ENCODE measurements around the gene SMPD3.
A peak's percentile ranks its signal among the peaks of the same experiment; 100 is the strongest.

Gene SMPD3

GRCh38 chr16:68379472-68380347 lies 68.6 kb downstream of the SMPD3 start:
- DNase-seq, result no peak

GRCh38 chr16:68378436-68379415 lies 69.6 kb downstream of the SMPD3 start:
- no peak for DNase-seq

DNA sequence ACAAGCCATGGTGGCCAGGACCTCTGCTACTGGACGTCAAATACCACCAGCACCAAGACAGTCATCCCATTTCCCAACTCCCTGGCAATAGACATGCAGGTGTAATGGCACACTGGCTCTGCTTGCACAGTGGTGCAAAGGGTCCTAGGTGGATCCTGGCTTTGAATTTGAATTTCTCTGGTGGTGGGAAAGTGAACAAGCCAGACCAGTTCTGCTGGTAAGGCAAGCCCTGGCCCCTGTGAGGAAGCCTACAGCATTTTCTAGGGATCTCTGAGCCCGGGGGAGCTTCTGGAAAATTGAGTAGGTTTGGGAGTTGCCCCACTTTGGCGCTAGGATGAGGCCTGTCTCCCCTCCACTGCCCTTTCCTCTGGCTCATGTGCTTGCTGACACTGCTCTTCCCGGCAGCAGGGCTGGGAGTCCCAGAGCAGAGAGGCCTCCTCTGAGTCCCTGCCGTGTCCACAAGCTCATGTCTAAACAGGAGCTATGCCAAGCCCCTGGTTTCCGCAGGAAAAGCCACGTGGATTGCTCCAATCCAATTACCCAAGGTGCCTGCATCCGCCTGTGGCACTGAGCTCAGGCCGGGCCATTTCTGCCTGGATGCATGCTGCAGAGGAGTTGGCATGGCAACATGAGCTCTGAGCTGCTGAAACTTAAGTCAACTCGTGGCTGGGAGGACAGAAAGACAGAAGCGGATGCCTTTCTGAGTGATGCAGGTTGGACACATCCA lies 70.5 kb downstream of the SMPD3 start:
- no peak for DNase-seq

- DNase-seq, result no peak
These were observed 71.1 kb downstream of the SMPD3 start for GRCh38 chr16:68377221-68377620.

DNA sequence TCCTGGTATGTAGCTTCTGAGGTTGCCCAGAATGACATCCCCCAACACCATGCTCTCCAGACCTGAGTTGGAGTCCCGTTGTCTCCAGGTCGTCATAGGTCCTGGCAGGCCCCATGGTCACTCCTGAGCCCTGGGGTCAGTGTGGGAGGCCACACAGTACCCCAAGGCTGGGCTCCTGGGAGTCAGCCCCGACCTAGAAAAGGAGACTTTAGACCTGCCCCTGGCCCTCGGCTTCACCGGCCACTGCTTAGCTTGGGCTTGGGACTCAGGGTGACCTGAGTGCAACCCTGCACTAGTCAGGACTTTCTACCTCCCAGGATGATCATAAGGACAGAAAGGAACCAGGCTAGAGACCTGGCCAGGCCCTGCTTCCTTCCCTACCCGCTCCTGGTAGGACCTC lies 71.7 kb downstream of the SMPD3 start:
- no peak for DNase-seq

- no peak for DNase-seq
These were observed 72.3 kb downstream of the SMPD3 start for GRCh38 chr16:68375801-68376536.

GRCh38 chr16:68374961-68375660 lies 73.2 kb downstream of the SMPD3 start:
- DNase-seq, result no peak

GRCh38 chr16:68374246-68374805 lies 74.0 kb downstream of the SMPD3 start:
- no peak for DNase-seq

DNA sequence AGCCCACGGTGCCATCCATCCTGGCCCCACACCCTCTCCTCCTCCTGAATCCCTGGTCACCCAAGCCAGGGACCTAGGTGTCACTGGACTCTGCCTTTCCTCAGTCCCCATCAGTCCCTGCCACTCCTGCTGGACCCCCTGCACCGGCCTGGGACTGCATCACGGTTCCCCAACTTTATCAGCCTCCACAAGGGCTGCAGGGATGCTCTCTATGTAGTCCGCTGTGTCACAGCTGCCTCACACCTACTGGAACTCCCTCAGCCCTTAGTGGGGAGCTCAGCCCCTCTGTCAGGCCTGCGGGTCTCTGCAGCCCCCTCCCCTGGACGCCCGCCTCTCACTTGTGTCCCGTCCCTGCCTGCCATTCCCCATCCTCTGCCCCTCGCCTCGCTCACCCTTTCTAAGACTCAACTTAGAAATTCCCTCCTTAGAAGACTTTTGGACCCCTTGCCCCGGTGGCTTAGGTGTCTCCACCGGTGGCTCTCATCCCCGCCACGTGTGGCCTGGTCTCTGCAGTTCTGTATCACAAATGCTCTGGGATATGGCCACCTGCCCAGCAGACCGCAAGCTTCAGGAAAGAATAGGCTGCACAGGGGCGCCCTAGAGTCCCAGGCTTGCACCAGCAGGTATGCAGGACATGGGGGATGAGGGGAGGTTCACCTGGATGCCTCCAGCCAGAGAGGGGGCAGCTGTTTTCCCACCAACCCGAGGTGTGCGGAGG lies 74.6 kb downstream of the SMPD3 start:
- no peak for DNase-seq

GRCh38 chr16:68372806-68373205 lies 75.5 kb downstream of the SMPD3 start:
- DNase-seq, result no peak

GRCh38 chr16:68372381-68372720 lies 76.0 kb downstream of the SMPD3 start:
- DNase-seq, result no peak

GRCh38 chr16:68371706-68372380 lies 76.5 kb downstream of the SMPD3 start:
- no peak for DNase-seq

- no peak for DNase-seq
These were observed 77.0 kb downstream of the SMPD3 start for GRCh38 chr16:68371276-68371651.

DNA sequence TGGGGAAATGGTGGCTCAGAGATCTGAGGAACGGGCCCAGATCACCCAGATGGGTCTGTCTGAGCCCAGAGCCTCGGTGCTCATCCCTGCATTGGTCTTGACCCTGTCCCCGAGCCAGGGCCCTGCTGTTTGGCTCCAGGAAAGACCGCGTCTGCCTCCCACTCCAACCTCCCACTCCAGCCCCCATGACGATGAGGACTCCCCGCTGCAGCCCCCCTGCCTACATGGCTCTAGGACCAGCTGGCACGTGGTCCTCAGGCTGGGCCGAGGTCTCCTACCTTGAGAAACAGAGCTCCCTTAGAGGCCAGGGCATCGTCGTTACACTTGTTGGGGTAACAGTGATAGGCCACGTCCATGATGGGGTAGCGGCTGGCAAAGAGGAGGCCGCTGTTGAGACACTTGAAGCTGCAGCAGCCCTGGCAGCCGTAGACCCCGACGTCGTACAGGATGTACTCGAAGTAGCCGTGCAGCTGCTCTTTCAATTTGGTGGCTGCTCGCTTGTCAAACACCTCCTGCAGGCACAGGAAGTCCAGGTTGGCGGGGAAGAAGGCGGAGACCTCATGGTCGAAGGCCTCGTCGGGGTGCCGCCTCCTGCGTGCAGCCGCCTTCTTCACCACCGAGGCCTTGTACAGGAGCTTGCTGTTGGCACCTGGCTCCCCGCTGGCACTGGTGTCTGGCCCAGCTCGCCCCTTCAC lies 77.6 kb downstream of the SMPD3 start:
- peak in 1 of 2 experiments; percentile 17 for DNase-seq

- no peak for DNase-seq
These were observed 78.4 kb downstream of the SMPD3 start for GRCh38 chr16:68369697-68370580.

- no peak for DNase-seq
These were observed 79.1 kb downstream of the SMPD3 start for GRCh38 chr16:68369168-68369567.

- DNase-seq, result no peak
These were observed 79.9 kb downstream of the SMPD3 start for GRCh38 chr16:68368301-68368888.

GRCh38 chr16:68367891-68368290 lies 80.4 kb downstream of the SMPD3 start:
- no peak for DNase-seq

All from stimulated activated CD4-positive, alpha-beta T cell treated with anti-CD3 and anti-CD28 coated beads, Interleukin-4, amount 100 ng/mL, for 4 hours (primary cell).